K562 (cell line): ENCODE measurements around the gene TUBA4B. TPM values are rescaled to one million over a fixed set of nuclear protein-coding genes. Genes with fewer than 3 reads are reported as not detected.

ENCODE experiments used
- ATAC-seq: fragments of 200-7000 bp; cut with Tn5 transposase; 3 replicates; pipeline ENCODE4 v1.9.1; 2020; ENCODE audit warnings: moderate library complexity
- BruUV-seq: library from RNA; stranded (reverse); fragments of 400-500 nt; replicated peaks from 2 replicates; lab custom pipeline; 2021; lab: Mats Ljungman, UMichigan
- CTCF ChIA-PET: fragments of 300-600 bp; formaldehyde crosslinking; extraction: SDS; loops from one replicate; lab custom pipeline; 2021; ENCODE audit warnings: low intra/inter-chr PET ratio; lab: Yijun Ruan, JAX
- POLR2A ChIA-PET: fragments of 300-600, 350-650 bp; sonication (Branson Sonifier 250); formaldehyde crosslinking; extraction: SDS; loops from one replicate; lab custom pipeline; 2021; ENCODE audit warnings: antibody characterized with exemption, inconsistent platforms; lab: Yijun Ruan, JAX
- DNase-seq, 4 experiments: peaks; one replicate each; pipeline versions ENCODE4 v3.0.0 to v3.0.0-alpha.2; 2011 to 2018; ENCODE audit warnings: low spot score in 3 of 4, mixed read lengths in 3 of 4; ENCODE audit errors: extremely low read depth in 1 of 4
- FAIRE-seq: peaks from 2 replicates; lab custom pipeline; 2011; peaks lifted over from hg19 to GRCh38; lab: Jason Lieb, UNC
- H2AFZ ChIP-seq: 2 replicates; pipeline ENCODE4 v1.6.0; 2011; ENCODE audit warnings: low read depth, low read length, control low read depth, inconsistent platforms
- H3K27ac ChIP-seq: fragments of 200-600 bp; 3 replicates; pipeline ENCODE4 v1.8.0; 2011; ENCODE audit warnings: low read depth, mild to moderate bottlenecking, control low read depth, inconsistent platforms, low read length, moderate library complexity, mixed read lengths; ENCODE audit errors: extremely low read depth
- H3K27me3 ChIP-seq, 2 experiments: fragments of 300-600 bp in 1 of 2; 2 replicates in 1 of 2; 3 replicates in 1 of 2; pipeline versions ENCODE4 v1.6.0 to v1.8.0; 2011; ENCODE audit warnings: inconsistent platforms in 2 of 2, low read length in 2 of 2, mild to moderate bottlenecking in 1 of 2, mixed read lengths in 1 of 2, moderate library complexity in 1 of 2; ENCODE audit not compliant: control insufficient read depth in 2 of 2, insufficient read depth in 2 of 2
- H3K36me3 ChIP-seq: fragments of 300-600 bp; 3 replicates; pipeline ENCODE4 v1.8.0; 2011; ENCODE audit warnings: mild to moderate bottlenecking, low read length, inconsistent platforms; ENCODE audit not compliant: control insufficient read depth, insufficient read depth
- H3K4me1 ChIP-seq, 2 experiments: fragments of 200-600 bp in 1 of 2; replicated peaks in 1 of 2; 2 replicates in 1 of 2; 3 replicates in 1 of 2; pipeline versions ENCODE4 v1.5.1 to v1.8.0; 2011; ENCODE audit warnings: inconsistent platforms in 2 of 2, low read length in 2 of 2, mild to moderate bottlenecking in 1 of 2, mixed read lengths in 1 of 2, moderate library complexity in 1 of 2; ENCODE audit not compliant: control insufficient read depth in 2 of 2, insufficient read depth in 2 of 2
- H3K4me2 ChIP-seq: 2 replicates; pipeline ENCODE4 v1.6.1; 2011; ENCODE audit warnings: low read length, control low read depth, inconsistent platforms, mixed read lengths; ENCODE audit not compliant: insufficient read depth
- H3K4me3 ChIP-seq: fragments of 200-600 bp; sonication (generic), shearing (Covaris generic); 2 replicates; pipeline ENCODE4 v1.5.1; 2016; ENCODE audit warnings: control low read depth, inconsistent platforms
- H3K79me2 ChIP-seq: fragments of 200-600 bp; 3 replicates; pipeline ENCODE4 v1.8.0; 2011; ENCODE audit warnings: low read length, inconsistent platforms; ENCODE audit not compliant: control insufficient read depth, insufficient read depth
- H3K9ac ChIP-seq, 2 experiments: 2 replicates each; pipeline versions ENCODE4 v1.6.0 to v1.6.1; 2011; ENCODE audit warnings: low read depth in 2 of 2, low read length in 2 of 2, control low read depth in 1 of 2, inconsistent platforms in 1 of 2, mild to moderate bottlenecking in 1 of 2, mixed read lengths in 1 of 2; ENCODE audit not compliant: insufficient read depth in 1 of 2
- H3K9me1 ChIP-seq: one replicate; pipeline ENCODE4 v1.6.0; 2011; ENCODE audit warnings: inconsistent platforms, mild to moderate bottlenecking, low read length, moderate library complexity; ENCODE audit not compliant: control insufficient read depth, insufficient read depth
- H3K9me3 ChIP-seq: replicated peaks from 2 replicates; pipeline ENCODE4 v1.5.1; 2011; ENCODE audit warnings: low read depth, low read length, inconsistent platforms; ENCODE audit not compliant: control insufficient read depth, insufficient read depth
- H4K20me1 ChIP-seq: replicated peaks from 2 replicates; pipeline ENCODE4 v1.6.1; 2011; ENCODE audit warnings: low read length, inconsistent platforms, mixed read lengths; ENCODE audit not compliant: control insufficient read depth, insufficient read depth
- CGGBP1 ChIP-seq: fragments of 250-450 bp; sonication (Bioruptor Pico); IDR thresholded peaks from 2 replicates; pipeline ENCODE4 v1.9.0; 2021; ENCODE audit warnings: mild to moderate bottlenecking
- KDM2B ChIP-seq: fragments of 250-450 bp; sonication (Bioruptor Pico); IDR thresholded peaks from 2 replicates; pipeline ENCODE4 v1.8.0; 2021; ENCODE audit warnings: mild to moderate bottlenecking, moderate library complexity
- MEF2A ChIP-seq: IDR thresholded peaks from 2 replicates; pipeline ENCODE4 v1.6.1; 2011; ENCODE audit warnings: low read depth, mild to moderate bottlenecking, low read length, moderate library complexity; ENCODE audit not compliant: control insufficient read depth
- SUPT5H ChIP-seq: fragments of 450-650 bp; IDR thresholded peaks from 2 replicates; pipeline ENCODE4 v1.6.1; 2016
- ZNF3 ChIP-seq: fragments of 250-450 bp; sonication (Bioruptor Pico); IDR thresholded peaks from 2 replicates; pipeline ENCODE4 v1.5.0; 2021; ENCODE audit warnings: mild to moderate bottlenecking, moderate library complexity
- WGBS: fragments of 100-300 bp; shearing (Covaris generic); methylation state at CpG from one replicate; pipeline ENCODE4 v1.1.6; 2016; ENCODE audit warnings: low coverage, mixed read lengths; ENCODE audit not compliant: insufficient coverage; ENCODE audit errors: missing lambda C conversion rate; 5-methylcytosine and 5-hydroxymethylcytosine counted together
- in situ Hi-C: fragments of 300-500 bp; cut with MboI; formaldehyde crosslinking; loops from 4 replicates; pipeline ENCODE4 v1.15.0; 2018; ENCODE audit warnings: inconsistent platforms, mixed read lengths
- intact Hi-C: fragments of 100-400 bp; cut with micrococcal nuclease; formaldehyde crosslinking; loops from 2 replicates; pipeline ENCODE4 v1.14.2; 2022
- polyA plus RNA-seq, 8 experiments: library from polyadenylated mRNA; depleted of rRNA in 4 of 8; stranded (reverse) in 5 of 8; unstranded in 3 of 8; fragments of >200 nt; fragmentation: Nextera tagmentation in 2 of 8; fragmentation: Illumina TruSeq in 1 of 8; extraction: Ambion mirVana in 2 of 8; extraction: Trizol in 1 of 8; gene quantifications; 2 replicates each; pipeline versions ENCODE4 v1.2.1 to v1.2.3, GENCODE V29; 2011 to 2014; ENCODE audit warnings: inconsistent platforms in 1 of 8, missing spikeins in 1 of 8
- total RNA-seq, 7 experiments: library from RNA; depleted of rRNA in 6 of 7; stranded (reverse); fragments of >200 nt in 6 of 7; fragmentation: Illumina TruSeq in 2 of 7; extraction: Trizol in 2 of 7; gene quantifications; 2 replicates each; pipeline versions ENCODE4 v1.2.1 to v1.2.3, GENCODE V29; 2011 to 2021; ENCODE audit warnings: low replicate concordance in 1 of 7

The TUBA4B gene
- total and polyA plus RNA-seq, 9 of the 15 experiments (the other 6 are each of a cell fraction or from before 2014, with no cell fraction given), result 0.04 TPM; not detected in 8

- Histone ChIP-seq H3K4me3 (peak overlapping the region; percentile 93; the same call in 1 of the 2 replicates), H3K4me1 (peaks cover 21 to 39% of the 10 kb centered on the region in 2 experiments; a peak in 4 of 5 replicates), H3K4me2 (peak overlapping the region; percentile 92; the same call in 1 of the 2 replicates), H2AFZ (no peak overlapping the region), H3K79me2 (peaks cover 18% of the 10 kb centered on the region), H3K9me1 (no peaks in the 10 kb centered on the region), H3K9me3 (no peaks in the 10 kb centered on the region), H3K36me3 (peaks cover 50% of the 10 kb centered on the region), H3K27me3 (no peaks in the 10 kb centered on the region), H3K9ac (peak overlapping the region; percentile 66 to 94; a peak in 3 of 4 replicates), H4K20me1 (0 out of 2 replicates have a peak, but pooled peaks cover 3% of the 10 kb centered on the region), H3K27ac (peak overlapping the region; percentile 95; the same call in 2 of the 3 replicates)
- 91% methylated on average over 10 of the region's 10 CpGs for WGBS
- intact Hi-C loops, result no loop called here
- TF ChIP-seq ZNF3, result no peak
- TF ChIP-seq MEF2A, result no peak
- no peak for TF ChIP-seq KDM2B (CRISPR knock-in tag)
- no peak for TF ChIP-seq CGGBP1
- TF ChIP-seq SUPT5H, result 0 out of 2 replicates have a peak, but pooled peaks have one; percentile 9
- FAIRE-seq (no peak), DNase-seq (no peak), ATAC-seq (no peak)
- CTCF ChIA-PET, result no interaction called here
- POLR2A ChIA-PET, result interaction anchor here (2.2 kb wide), 1 partner anchor 10 kb away, joined by 11 read pairs; no protein-coding TSS in a partner anchor
- in situ Hi-C loops, result no loop called here
- no TSS peak for BruUV-seq
Measured at GRCh38 chr2:219246559-219246958, 6.5 kb upstream of the TUBA4B start.
